TTC549 (cell line): ENCODE data around the gene KDM4C.
"Not testable (repeated sequence)": the region's sequence is repeated elsewhere in the genome, so short reads cannot be mapped to it uniquely, and the experiment has no call there.

ENCODE experiments used
- FAIRE-seq: peaks from 2 replicates; lab custom pipeline; 2012; peaks lifted over from hg19 to GRCh38; lab: Jason Lieb, UNC

Gene KDM4C

GRCh38 chr9:6764523-6764922 lies 6.8 kb downstream of the KDM4C start:
- no peak for FAIRE-seq

GRCh38 chr9:6764950-6765349 lies 7.2 kb downstream of the KDM4C start:
- no peak for FAIRE-seq

GRCh38 chr9:6765396-6765795 lies 7.6 kb downstream of the KDM4C start:
- FAIRE-seq = no peak

GRCh38 chr9:6766606-6767005 lies 8.8 kb downstream of the KDM4C start:
- FAIRE-seq = no peak

GRCh38 chr9:6768587-6768986 lies 10.8 kb downstream of the KDM4C start:
- not testable (repeated sequence) for FAIRE-seq

GRCh38 chr9:6771722-6772121 lies 13.9 kb downstream of the KDM4C start:
- no peak for FAIRE-seq

GRCh38 chr9:6777213-6777902 lies 19.6 kb downstream of the KDM4C start:
- no peak for FAIRE-seq

- no peak for FAIRE-seq
Measured at GRCh38 chr9:6779417-6780241, 21.9 kb downstream of the KDM4C start.

- no peak for FAIRE-seq
Measured at GRCh38 chr9:6780690-6781089, 22.9 kb downstream of the KDM4C start.

- no peak for FAIRE-seq
Measured at GRCh38 chr9:6781476-6781875, 23.7 kb downstream of the KDM4C start.

GRCh38 chr9:6782345-6782744 lies 24.6 kb downstream of the KDM4C start:
- FAIRE-seq = no peak

GRCh38 chr9:6782981-6783380 lies 25.2 kb downstream of the KDM4C start:
- no peak for FAIRE-seq

GRCh38 chr9:6783753-6784152 lies 26.0 kb downstream of the KDM4C start:
- FAIRE-seq = no peak

GRCh38 chr9:6785682-6786081 lies 27.9 kb downstream of the KDM4C start:
- no peak for FAIRE-seq

GRCh38 chr9:6787793-6788161 lies 30.0 kb downstream of the KDM4C start:
- FAIRE-seq = no peak

- FAIRE-seq = no peak
Measured at GRCh38 chr9:6788162-6789016, 30.6 kb downstream of the KDM4C start.

- FAIRE-seq = not testable (repeated sequence)
Measured at GRCh38 chr9:6789017-6789338, 31.2 kb downstream of the KDM4C start.

GRCh38 chr9:6790866-6791265 lies 33.1 kb downstream of the KDM4C start:
- no peak for FAIRE-seq

GRCh38 chr9:6793203-6793602 lies 35.4 kb downstream of the KDM4C start:
- FAIRE-seq = no peak

GRCh38 chr9:6794936-6795335 lies 37.2 kb downstream of the KDM4C start:
- FAIRE-seq = no peak

GRCh38 chr9:6802926-6803325 lies 45.2 kb downstream of the KDM4C start:
- FAIRE-seq = no peak

GRCh38 chr9:6805532-6805931 lies 47.8 kb downstream of the KDM4C start:
- no peak for FAIRE-seq

- not testable (repeated sequence) for FAIRE-seq
Measured at GRCh38 chr9:6806318-6806717, 48.5 kb downstream of the KDM4C start.
